Esophagus (tissue), 2 donors: Measurements from ENCODE around the gene CD300H. TPM values are rescaled to one million over a fixed set of nuclear protein-coding genes. Genes with fewer than 3 reads are reported as not detected.

Source experiments
- H3K27ac ChIP-seq, 2 donors: one replicate each; pipeline ENCODE4 v1.5.1; 2013; ENCODE audit warnings: low read depth in 2 of 2, mild to moderate bottlenecking in 2 of 2, inconsistent platforms in 1 of 2, low read length in 1 of 2, moderate library complexity in 1 of 2
- H3K27me3 ChIP-seq, 2 donors: one replicate each; pipeline ENCODE4 v1.6.1; 2013; ENCODE audit warnings: low read length in 2 of 2, control low read depth in 1 of 2, mild to moderate bottlenecking in 1 of 2; ENCODE audit not compliant: insufficient read depth in 2 of 2, control insufficient read depth in 1 of 2
- H3K36me3 ChIP-seq, 2 donors: one replicate each; pipeline ENCODE4 v1.6.1; 2013; ENCODE audit warnings: low read length in 1 of 2; ENCODE audit not compliant: control insufficient read depth in 2 of 2, insufficient read depth in 2 of 2
- H3K4me1 ChIP-seq, 2 donors: one replicate each; pipeline ENCODE4 v1.6.1; 2013; ENCODE audit warnings: low read length in 1 of 2; ENCODE audit not compliant: control insufficient read depth in 2 of 2, insufficient read depth in 2 of 2
- H3K4me3 ChIP-seq, 2 donors: one replicate each; pipeline ENCODE4 v1.5.1; 2013; ENCODE audit warnings: low read length in 2 of 2, mild to moderate bottlenecking in 2 of 2, low read depth in 1 of 2, moderate library complexity in 1 of 2
- H3K9me3 ChIP-seq, 2 donors: one replicate each; pipeline ENCODE4 v1.6.1; 2013; ENCODE audit warnings: mild to moderate bottlenecking in 2 of 2, low read depth in 1 of 2, low read length in 1 of 2, moderate library complexity in 1 of 2; ENCODE audit not compliant: control insufficient read depth in 2 of 2, insufficient read depth in 1 of 2
- WGBS, 2 donors: extraction: QIAGEN DNeasy Blood & Tissue Kit; methylation state at CpG; one replicate each; pipeline ENCODE4 v1.1.7; 2013; 5-methylcytosine and 5-hydroxymethylcytosine counted together
- polyA plus RNA-seq, 2 donors: library from polyadenylated mRNA; stranded (reverse); fragments of 200-250 nt; gene quantifications; one replicate each; pipeline ENCODE4 v1.2.3, GENCODE V29; 2013
- donor health status: healthy with polysubstance abuse.
- donor health status: Bipolar disorder and iron deficiency.

Gene CD300H
- polyA plus RNA-seq, 2 donors: not detected

DNA sequence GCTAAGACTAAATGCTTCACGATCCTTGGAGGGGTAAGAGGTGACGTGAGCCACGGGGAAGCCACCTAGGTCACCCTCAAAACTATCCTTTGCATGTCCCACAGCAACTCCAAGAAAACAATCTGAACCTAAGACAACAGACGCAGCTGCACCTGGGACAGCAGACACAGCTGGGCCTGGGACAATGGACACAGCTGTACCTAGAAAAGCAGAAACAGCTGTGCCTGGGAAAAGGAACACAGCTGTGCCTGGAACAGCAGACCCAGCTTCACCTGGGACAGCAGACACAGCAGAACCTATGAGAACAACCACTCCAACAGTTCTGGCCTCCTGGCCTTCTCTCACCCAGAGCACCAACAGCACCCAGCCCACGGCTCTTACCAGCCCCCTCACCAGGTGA is 36.4 kb upstream of the CD300H start:
- WGBS, 2 donors: 71 to 84% methylated on average over 5 of the region's 5 CpGs
- H3K27ac ChIP-seq: no peak overlapping the region
- H3K4me3 ChIP-seq: no peak overlapping the region
- H3K27me3 ChIP-seq: no peaks in the 10 kb centered on the region
- no peaks in the 10 kb centered on the region for H3K36me3 ChIP-seq
- H3K4me1 ChIP-seq: peaks cover 6 to 10% of the 10 kb centered on the region in 2 donors
- no peaks in the 10 kb centered on the region for H3K9me3 ChIP-seq

DNA sequence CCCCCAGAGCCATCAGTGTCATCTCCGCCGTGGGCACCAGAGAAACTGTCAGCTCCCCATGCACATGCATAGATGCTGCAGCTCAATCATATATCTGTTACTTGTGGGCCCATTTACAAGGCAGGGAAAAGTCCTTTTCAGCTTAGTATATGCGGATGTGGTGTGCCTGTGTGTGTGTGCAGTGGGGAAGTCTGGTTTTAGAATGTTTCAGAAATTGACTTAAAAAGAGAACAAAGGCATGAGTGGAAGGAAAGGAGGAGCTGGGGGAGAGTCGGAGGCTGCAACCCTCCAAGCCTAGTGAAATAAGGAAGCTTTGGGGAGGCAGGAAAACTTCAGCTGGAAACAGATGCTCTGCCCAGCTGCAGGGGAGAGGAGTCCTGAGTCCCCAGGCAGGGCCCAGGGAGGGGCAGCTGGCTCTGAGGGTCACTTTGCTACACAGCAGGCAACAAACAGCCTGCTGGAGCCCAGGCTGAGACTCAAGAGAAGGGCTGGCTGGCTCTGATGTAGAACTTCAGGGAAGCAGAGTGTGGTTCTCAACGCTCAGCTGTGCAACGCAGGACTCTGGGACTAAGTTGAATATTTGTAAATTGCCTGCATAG is 35.8 kb upstream of the CD300H start:
- Histone ChIP-seq H3K4me3 (no peak overlapping the region), H3K27ac (no peak overlapping the region), H3K4me1 (peaks cover 6 to 10% of the 10 kb centered on the region in 2 donors), H3K27me3 (no peaks in the 10 kb centered on the region), H3K9me3 (no peaks in the 10 kb centered on the region), H3K36me3 (no peaks in the 10 kb centered on the region)
- WGBS, 2 donors: 64 to 69% methylated on average over 6 of the region's 6 CpGs

DNA sequence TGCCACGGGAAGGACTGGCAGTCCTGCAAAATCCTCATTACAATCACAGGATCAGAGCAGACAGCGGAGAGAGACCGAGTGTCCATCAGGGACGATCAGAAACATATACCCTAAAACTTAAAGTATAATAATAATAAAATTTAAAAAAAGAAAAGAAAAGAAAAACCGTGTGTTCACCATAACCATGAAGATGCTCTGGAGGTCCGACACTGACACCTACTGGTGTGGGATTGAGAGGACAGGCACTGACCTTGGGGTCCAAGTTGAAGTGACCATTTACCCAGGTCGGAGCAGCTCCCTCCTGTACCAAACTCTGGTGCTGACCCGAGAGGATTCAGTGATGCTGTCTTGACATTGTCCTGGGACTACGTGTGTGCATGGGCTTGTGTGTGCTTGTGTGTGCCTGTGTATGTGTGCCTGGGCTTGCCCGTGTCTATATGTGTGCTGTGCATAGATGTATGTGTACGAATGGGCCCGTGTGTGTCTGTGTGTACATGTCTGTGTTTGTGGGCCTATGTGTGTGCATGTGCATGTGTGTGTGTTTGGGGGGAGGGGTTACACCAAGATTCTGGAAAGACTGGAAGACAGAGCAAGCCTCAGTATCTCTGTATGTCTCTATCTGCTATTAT is 34.7 kb upstream of the CD300H start:
- Histone ChIP-seq H3K36me3 (no peaks in the 10 kb centered on the region), H3K4me1 (peaks cover 6 to 10% of the 10 kb centered on the region in 2 donors), H3K27me3 (no peaks in the 10 kb centered on the region), H3K9me3 (no peaks in the 10 kb centered on the region), H3K4me3 (no peak overlapping the region), H3K27ac (no peak overlapping the region)
- WGBS, 2 donors: 41 to 46% methylated on average over 12 of the region's 12 CpGs

DNA sequence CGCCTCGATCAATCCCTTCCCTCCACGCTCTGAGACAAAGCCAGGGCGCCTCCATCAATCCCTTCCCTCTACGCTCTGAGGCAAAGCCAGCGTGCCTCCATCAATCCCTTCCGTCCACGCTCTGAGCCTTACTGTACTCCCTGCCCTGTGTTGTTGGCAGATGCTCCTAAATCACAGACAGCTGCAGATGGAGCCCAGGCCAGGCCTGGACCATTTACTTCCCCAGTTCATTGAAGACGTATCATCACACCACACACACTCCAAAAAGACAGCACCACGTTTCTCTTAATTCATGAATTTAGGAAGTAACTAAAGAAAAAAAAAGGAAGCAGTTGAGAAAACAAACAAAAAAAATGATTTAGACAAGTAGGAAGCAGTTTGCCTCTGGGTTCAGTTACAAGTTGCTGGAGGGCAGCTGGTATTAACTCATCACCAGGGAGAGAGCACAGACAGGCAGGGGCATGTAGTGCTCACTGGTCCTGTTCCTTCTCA is 32.2 kb upstream of the CD300H start:
- no peaks in the 10 kb centered on the region for H3K27me3 ChIP-seq
- no peak overlapping the region for H3K4me3 ChIP-seq
- 30 to 37% methylated on average over 10 of the region's 10 CpGs for WGBS, 2 donors
- H3K27ac ChIP-seq: no peak overlapping the region
- no peaks in the 10 kb centered on the region for H3K36me3 ChIP-seq
- H3K4me1 ChIP-seq: peaks cover 2 to 3% of the 10 kb centered on the region in 2 donors
- H3K9me3 ChIP-seq: no peaks in the 10 kb centered on the region

DNA sequence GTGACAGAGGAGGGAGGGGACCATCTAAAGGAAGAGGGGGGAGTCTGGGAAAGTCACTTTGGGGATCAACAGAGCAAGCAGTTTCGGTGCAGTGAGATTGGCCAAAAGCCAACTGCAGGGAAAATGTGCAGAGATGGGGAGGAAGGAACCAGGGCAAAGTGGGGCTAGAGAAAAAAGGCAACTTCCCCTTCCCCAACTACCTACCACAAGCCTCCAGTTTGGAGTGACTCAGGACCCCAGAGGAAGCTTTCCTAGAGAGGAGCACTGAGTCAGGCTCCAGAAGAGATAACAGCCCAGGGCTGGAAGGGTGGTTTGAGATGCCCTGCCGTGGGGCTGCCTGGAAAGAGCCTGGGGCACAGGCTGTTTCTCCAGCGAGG is 31.7 kb upstream of the CD300H start:
- Histone ChIP-seq H3K9me3 (no peaks in the 10 kb centered on the region), H3K4me1 (peaks cover 2% of the 10 kb centered on the region in 2 donors), H3K4me3 (no peak overlapping the region), H3K36me3 (no peaks in the 10 kb centered on the region), H3K27me3 (no peaks in the 10 kb centered on the region), H3K27ac (no peak overlapping the region)
- 17 to 18% methylated on average over 3 of the region's 3 CpGs for WGBS, 2 donors

DNA sequence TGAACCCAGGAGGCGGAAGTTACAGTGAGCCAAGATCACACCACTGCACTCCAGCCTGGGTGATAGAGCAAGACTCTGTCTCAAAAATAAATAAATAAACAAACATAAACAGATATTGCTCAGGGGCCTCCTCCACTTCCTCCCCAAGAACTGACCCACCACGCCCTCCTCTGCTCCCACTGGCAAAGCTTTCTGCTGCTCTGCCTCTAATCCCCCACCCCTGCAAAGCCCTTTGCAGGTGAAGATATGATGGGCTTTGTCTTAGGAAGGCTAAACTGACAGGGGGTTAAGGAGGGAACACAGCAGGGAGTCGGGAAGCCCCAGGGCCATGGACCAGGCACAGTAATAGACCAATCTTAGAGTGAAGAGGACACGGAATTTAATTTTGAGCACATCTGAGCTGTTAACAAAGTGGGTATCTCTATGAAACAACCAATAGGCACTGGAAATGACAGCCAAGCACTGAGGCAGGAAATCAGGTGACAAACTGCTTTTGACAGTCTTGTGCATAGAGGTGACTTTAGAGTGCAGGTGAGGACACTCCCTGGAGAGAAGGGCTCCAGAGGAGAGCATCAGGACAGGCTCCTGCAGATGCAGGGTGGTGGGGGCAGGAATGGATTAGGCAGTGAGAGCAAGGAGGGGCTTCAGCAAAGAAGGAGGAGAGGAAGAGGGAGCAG is 31.2 kb upstream of the CD300H start:
- H3K27me3 ChIP-seq: no peaks in the 10 kb centered on the region
- 72 to 78% methylated on average over 4 of the region's 4 CpGs for WGBS, 2 donors
- H3K4me1 ChIP-seq: peaks cover 0 to 2% of the 10 kb centered on the region in 2 donors
- H3K4me3 ChIP-seq: no peak overlapping the region
- H3K36me3 ChIP-seq: no peaks in the 10 kb centered on the region
- H3K27ac ChIP-seq: no peak overlapping the region
- H3K9me3 ChIP-seq: no peaks in the 10 kb centered on the region

DNA sequence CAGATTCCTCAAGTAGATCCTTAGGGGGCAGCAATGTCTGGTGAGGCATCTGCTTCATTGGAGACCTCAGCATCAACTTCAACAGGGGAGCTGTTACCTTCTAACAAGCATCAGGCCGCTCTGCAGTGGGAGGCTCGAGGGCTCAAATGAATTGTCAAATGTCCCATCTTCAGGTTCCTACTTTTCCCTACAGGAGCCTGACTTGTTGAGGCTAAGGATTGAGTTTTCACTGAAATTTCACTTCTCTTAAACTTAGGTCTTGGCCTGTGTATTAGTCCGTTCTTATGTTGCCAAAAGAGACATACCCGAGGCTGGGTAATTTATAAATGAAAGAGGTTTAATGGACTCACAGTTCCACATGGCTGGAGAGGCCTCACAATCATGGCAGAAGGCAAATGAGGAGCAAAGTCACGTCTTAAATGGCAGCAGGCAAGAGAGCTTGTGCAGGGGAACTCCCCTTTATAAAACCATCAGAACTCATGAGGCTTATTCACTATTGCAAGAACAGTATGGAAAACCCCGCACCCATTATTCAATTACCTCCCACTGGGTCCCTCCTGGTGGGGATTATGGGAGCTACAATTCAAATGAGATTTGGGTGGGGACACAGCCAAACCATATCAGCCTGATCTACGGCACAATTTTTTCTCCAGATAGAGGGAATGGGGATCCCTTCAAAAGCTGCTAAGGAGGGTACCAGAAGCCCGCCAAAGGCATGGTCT is 29.9 kb upstream of the CD300H start:
- H3K4me1 ChIP-seq: peaks cover 0 to 2% of the 10 kb centered on the region in 2 donors
- no peak overlapping the region for H3K27ac ChIP-seq
- no peak overlapping the region for H3K4me3 ChIP-seq
- no peaks in the 10 kb centered on the region for H3K27me3 ChIP-seq
- no peaks in the 10 kb centered on the region for H3K9me3 ChIP-seq
- no peaks in the 10 kb centered on the region for H3K36me3 ChIP-seq
- 72 to 75% methylated on average over 8 of the region's 8 CpGs for WGBS, 2 donors

DNA sequence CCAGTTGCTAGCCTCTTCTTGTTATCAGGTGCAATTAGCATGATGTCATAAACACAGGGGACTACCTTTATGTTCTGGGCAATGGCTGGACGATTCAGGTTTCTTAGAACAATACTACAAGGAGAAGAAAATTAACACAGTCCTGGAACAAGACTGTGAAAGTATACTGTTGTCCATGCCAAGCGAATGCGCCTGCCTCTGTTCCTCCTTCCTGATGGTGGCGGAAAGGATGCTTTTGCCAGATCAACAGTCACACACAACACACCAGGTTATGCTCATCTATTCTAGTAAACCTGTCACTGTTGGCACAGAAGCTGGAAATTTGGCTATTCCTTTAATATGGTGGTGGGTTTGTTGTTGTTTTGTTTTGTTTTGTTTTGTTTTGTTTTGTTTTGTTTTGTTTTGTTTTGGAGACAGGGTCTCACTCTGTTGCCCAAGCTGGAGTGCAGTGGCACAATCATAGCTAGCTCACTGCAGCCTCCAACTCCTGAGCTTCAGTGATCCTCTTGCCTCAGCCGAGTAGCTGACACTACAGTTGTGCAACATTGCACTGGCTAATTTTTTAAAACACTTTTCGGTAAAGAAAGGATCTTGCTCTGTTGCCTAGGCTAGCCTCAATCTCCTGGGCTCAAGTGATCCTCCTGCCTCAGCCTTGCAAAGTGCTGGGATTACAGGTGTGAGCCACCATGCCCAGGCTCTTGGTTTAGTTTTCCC is 27.9 kb upstream of the CD300H start:
- H3K27ac ChIP-seq: no peak overlapping the region
- WGBS, 2 donors: 69 to 78% methylated on average over 6 of the region's 6 CpGs
- no peak overlapping the region for H3K4me3 ChIP-seq
- H3K9me3 ChIP-seq: no peaks in the 10 kb centered on the region
- H3K27me3 ChIP-seq: no peaks in the 10 kb centered on the region
- H3K36me3 ChIP-seq: no peaks in the 10 kb centered on the region
- peaks cover 0 to 2% of the 10 kb centered on the region in 2 donors for H3K4me1 ChIP-seq
